ENCODE measurements around the gene DEFB126. TPM values are rescaled to one million over a fixed set of nuclear protein-coding genes. Genes with fewer than 3 reads are reported as not detected.
"Not testable (repeated sequence)": the region's sequence is repeated elsewhere in the genome, so short reads cannot be mapped to it uniquely, and the experiment has no call there.

Gene DEFB126
- total RNA-seq, 4 donors from 2014 or later, result not detected

GRCh38 chr20:112396-112795 is 30.0 kb upstream of the DEFB126 start:
- no peak for TF ChIP-seq EP300 (IDR thresholded peaks at IDR 0.05)
- DNase-seq (ENCODE audit: low spot score in 2 of 2), result no peak
- H3K36me3 ChIP-seq, result no peaks in the 10 kb centered on the region
- H3K27ac ChIP-seq, result no peak overlapping the region
- H3K27me3 ChIP-seq, result no peaks in the 10 kb centered on the region
- H3K4me1 ChIP-seq, result no peaks in the 10 kb centered on the region
- H3K9me3 ChIP-seq, result peaks cover 0 to 13% (median 0%) of the 10 kb centered on the region in 4 donors
- H3K4me3 ChIP-seq, result no peak overlapping the region

GRCh38 chr20:117518-117917 is 24.9 kb upstream of the DEFB126 start:
- no peak for DNase-seq (ENCODE audit: low spot score in 2 of 2)
- no peaks in the 10 kb centered on the region for H3K4me1 ChIP-seq
- H3K27ac ChIP-seq, result no peak overlapping the region
- TF ChIP-seq POLR2A (IDR thresholded peaks at IDR 0.05) (no peak), CTCF (IDR thresholded peaks at IDR 0.05) (no peak), EP300 (IDR thresholded peaks at IDR 0.05) (no peak)
- no peak overlapping the region for H3K4me3 ChIP-seq
- no peaks in the 10 kb centered on the region for H3K36me3 ChIP-seq
- peaks cover 0 to 21% (median 0%) of the 10 kb centered on the region in 4 donors for H3K9me3 ChIP-seq
- H3K27me3 ChIP-seq, result no peaks in the 10 kb centered on the region

- H3K36me3 ChIP-seq; H3K27me3 ChIP-seq; H3K4me1 ChIP-seq; H3K9me3 ChIP-seq; H3K4me3 ChIP-seq; DNase-seq (ENCODE audit: low spot score in 2 of 2); H3K27ac ChIP-seq: not testable (repeated sequence)
- 90 to 91% methylated on average over 27 to 28 of the region's 28 CpGs for WGBS, 2 donors
Observed at GRCh38 chr20:129786-130323, 12.5 kb upstream of the DEFB126 start.

- no peak for DNase-seq (ENCODE audit: low spot score in 2 of 2)
- H3K4me3 ChIP-seq, result no peak overlapping the region
- no peak overlapping the region for H3K27ac ChIP-seq
- no peaks in the 10 kb centered on the region for H3K27me3 ChIP-seq
- no peaks in the 10 kb centered on the region for H3K36me3 ChIP-seq
- H3K4me1 ChIP-seq, result no peaks in the 10 kb centered on the region
- H3K9me3 ChIP-seq, result peaks cover 0 to 6% (median 0%) of the 10 kb centered on the region in 4 donors
- TF ChIP-seq EP300 (IDR thresholded peaks at IDR 0.05), result no peak
- TF ChIP-seq POLR2A (IDR thresholded peaks at IDR 0.05), result no peak
- no peak for TF ChIP-seq CTCF (IDR thresholded peaks at IDR 0.05)
- WGBS, 2 donors, result 79 to 84% methylated on average over 11 of the region's 11 CpGs
Observed at GRCh38 chr20:137668-138490, 4.5 kb upstream of the DEFB126 start.

- Histone ChIP-seq H3K27ac (no peak overlapping the region), H3K27me3 (peaks cover 0 to 4% of the 10 kb centered on the region in 2 donors), H3K4me1 (no peaks in the 10 kb centered on the region), H3K36me3 (no peaks in the 10 kb centered on the region), H3K4me3 (no peak overlapping the region), H3K9me3 (no peaks in the 10 kb centered on the region)
- no peak for DNase-seq (ENCODE audit: low spot score in 2 of 2)
- WGBS, 2 donors, result 62 to 63% methylated on average over 2 of the region's 2 CpGs
- TF ChIP-seq POLR2A (IDR thresholded peaks at IDR 0.05) (no peak), EP300 (IDR thresholded peaks at IDR 0.05) (no peak), CTCF (IDR thresholded peaks at IDR 0.05) (no peak)
Observed at GRCh38 chr20:145877-146276, 3.5 kb downstream of the DEFB126 start.

- Histone ChIP-seq H3K27me3 (peaks cover 0 to 8% of the 10 kb centered on the region in 2 donors), H3K4me1 (no peaks in the 10 kb centered on the region), H3K36me3 (no peaks in the 10 kb centered on the region), H3K4me3 (no peak overlapping the region), H3K27ac (no peak overlapping the region), H3K9me3 (no peaks in the 10 kb centered on the region)
- DNase-seq (ENCODE audit: low spot score in 2 of 2), result no peak
- 39 to 43% methylated on average over 1 of the region's 1 CpG for WGBS, 2 donors
- TF ChIP-seq EP300 (IDR thresholded peaks at IDR 0.05) (no peak), POLR2A (IDR thresholded peaks at IDR 0.05) (no peak), CTCF (IDR thresholded peaks at IDR 0.05) (no peak)
Observed at GRCh38 chr20:152131-152530, 9.7 kb downstream of the DEFB126 start.
